Left renal pelvis (tissue), 4 donors: Measurements from ENCODE around the gene CCDC157. TPM values are rescaled to one million over a fixed set of nuclear protein-coding genes. Genes with fewer than 3 reads are reported as not detected.

Source experiments
- DNase-seq, 4 donors: peaks; one replicate each; pipeline ENCODE4 v3.0.0-alpha.2; 2013; ENCODE audit warnings: low read depth in 4 of 4, low spot score in 3 of 4
- polyA plus RNA-seq, 4 donors: library from polyadenylated mRNA; unstranded; fragments of 120-200 nt; gene quantifications; one replicate each; pipeline ENCODE4 v1.2.1, GENCODE V29; 2013; ENCODE audit not compliant: insufficient read length in 4 of 4

The CCDC157 gene
- polyA plus RNA-seq: 1 to 10 TPM; 1.9 to 7.8 (median 5.0) TPM

DNA sequence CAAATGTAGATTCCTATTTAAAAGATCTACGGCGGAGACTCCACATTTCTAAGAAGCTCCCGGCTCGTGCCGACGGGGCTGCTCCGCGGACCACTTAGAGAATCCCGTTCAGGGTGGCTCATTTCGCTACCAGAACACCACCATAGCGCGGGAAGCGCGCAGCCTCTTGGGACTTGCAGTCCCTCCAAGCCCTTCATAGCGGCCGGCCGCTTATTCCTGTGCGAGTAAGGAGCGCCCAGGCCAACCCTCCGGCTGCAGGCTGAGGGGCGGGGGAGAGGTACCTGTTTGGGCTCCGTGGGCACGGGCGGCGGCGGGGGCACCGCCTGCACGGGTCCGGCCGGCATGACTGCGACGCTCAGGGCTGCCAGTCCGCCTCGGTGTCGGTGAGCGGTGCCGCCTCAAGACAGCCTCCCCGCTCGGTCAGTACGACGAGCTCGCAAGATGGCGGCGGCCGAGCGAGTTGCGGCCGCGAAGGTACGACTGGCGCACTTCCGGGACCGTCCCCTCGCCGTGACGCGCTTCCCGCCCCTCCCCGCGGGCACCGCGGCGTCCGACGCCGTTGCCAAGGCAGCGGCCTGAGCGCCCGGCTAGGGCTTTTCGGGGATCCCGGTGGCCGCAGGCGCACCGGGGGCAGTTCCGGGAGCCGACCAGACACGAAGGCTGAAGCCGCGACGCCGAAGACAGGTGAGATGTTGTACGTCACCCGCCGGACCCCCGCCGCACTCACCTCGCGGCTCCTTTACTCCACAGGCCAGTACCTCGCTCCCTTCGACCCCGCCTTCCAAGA lies at the start of gene CCDC157, which contains the start of gene SF3A1:
CCDC157 (plus strand) TSS at position 559 of the 787 bp plus-strand sequence. CDS start 8,994 bp downstream, outside the sequence.
SF3A1 (minus strand) TSS at position 446 of the 787 bp plus-strand sequence; CDS start at position 344, 102 bp downstream.
- peak; percentile 83 to 84 (median 84) for DNase-seq

DNA sequence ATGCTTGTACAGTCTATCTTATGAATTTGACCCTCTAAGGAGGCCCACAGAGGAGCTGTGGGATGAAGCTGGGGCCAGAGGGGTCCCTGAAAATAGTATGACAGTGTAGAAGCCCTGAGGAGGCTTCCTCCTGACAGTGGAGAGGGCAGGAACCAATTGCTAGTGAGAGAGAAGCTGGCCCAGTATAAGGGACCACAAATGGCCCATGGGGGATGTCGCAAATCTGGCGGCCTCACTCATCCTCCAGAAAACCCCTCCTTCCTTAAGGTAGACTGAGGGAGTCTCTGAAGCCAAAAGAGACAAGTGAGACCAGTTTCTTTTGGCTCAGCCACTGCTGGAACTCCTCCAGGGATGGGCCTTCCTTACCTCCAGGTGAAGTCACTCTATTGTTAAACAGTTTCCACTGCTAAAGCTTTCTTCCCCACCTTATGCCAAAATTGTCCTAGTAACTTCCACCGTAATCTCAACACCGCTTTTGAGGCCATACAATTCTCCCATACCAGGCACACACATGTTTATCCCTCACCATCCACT lies 49.7 kb upstream of the CCDC157 start:
- DNase-seq: no peak

DNA sequence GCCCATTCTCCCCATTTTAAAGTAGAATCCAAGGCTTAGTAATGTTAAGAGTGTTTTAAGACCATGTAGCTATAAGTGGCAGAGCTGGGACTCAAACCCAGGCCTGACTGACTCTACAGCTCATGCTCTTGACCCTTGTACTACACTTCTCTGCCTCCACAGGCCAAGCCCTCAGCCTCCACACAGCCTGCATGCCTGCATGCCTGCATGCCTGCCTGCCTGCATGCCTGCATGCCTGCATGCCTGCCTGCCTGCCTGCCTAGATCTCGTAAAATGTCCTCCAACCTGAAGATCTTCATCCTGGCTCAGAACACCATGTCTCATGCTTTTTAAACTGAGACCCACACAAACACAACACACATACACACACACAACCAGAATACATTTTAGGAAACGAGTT lies 48.7 kb upstream of the CCDC157 start:
- DNase-seq: no peak

DNA sequence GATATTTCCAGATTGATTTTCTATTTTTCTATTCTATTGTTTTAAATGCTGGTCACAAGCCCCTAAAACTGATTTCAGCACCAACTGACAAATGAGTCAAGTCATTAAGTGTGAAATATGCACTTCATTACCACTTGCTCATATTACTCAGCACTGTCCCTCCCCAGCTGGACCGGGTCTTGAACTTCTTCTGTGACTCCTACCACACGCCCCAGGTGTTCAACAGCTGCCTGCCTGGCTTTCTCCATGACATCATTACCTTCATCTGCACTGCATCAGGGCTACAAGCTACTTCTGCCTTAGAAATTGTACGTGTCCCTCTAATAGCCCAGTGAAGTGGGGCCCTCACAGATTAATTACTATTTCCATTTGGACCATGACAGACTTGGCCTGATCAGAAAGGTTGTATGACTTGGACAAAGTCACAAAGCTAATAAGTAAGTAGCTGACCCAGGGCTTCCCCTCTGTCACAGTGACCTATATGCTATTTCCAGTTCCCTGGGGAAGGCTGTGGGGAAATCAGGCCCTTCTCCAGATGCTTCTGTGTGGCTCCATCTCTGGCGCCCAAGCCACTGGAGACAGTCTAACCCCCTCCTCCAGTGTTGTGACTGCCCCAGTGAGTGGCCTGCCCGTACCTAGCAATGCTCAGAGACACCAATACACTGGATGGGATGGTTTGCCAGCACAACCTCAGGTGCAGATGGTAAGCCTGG lies 48.1 kb upstream of the CCDC157 start:
- no peak for DNase-seq

DNA sequence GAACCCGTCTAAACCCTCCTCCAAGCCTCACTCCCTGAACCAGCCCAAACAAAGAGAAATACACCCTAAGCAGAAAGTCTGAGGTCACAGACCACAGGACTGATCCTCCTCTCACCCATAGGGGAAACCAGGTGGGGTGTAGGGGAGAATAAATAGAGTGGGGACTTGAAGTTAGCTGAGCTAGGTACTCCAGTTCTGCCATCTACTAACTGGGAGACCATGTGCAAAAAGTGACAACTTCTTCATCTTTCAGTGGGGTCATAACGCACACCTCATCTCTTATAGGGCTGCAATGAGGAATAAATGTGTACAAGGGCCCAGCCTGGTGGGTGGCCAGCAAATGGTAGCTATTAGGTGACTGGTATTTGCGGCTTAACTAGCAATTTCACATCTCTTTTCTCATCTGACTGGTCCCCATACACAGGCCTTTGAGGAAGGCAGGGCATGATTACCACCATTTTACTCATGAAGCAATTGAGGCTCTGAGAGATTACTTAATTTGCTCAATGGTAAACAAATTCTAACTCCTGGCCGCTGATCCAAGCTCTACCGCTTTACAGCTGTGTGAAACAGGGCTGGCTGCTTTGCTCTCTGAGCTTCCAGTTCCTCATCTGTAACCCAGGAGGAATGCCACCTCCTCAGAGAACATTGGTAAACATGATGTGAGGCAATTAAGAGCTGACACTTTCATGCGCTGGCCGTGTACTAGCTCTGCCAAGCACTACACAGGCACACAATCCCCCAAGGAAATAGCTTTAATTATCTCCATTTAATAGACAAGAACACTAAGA lies 46.7 kb upstream of the CCDC157 start:
- no peak for DNase-seq

DNA sequence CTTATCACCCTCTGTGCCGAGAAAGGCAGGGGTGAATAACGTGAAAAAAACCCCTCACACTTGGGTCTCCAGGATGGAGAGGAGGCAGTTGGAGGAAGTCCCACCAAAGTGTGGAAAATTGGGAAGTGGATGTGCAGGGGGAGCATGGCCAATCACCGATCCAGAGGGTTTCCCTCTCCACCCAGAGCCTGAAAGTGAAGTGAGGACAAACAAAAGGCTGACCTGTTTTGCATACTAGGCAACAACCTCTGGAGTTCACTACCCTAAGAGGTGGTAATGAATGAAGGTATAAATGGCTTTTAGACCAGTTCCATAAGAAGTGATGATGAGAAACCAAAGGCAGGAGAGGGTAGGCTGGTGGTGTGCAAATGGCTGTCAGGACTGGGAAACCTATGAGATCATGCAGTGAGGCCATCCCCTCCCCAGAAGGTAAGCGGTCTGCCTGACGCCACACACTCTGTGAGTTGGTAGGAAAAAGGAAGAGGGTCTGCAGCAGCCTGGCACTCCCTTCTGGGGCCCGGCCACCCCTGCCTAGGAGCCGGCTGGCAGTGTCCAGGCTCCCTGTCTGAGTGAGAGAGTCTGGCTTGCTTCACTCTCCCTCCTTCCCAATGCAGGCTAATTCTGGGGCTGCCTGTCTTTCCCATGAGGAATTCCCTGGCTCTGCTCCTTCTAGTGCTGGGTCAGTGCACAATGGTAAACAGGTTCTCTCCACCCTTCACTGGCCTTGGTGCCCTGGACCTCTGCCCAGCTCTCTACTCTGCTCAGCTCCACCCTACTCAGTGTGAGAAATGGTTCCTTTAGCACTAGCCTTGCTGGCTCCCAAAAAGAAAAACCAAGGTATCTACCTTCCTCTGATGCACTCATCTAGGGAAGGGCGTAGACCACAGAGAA lies 45.7 kb upstream of the CCDC157 start:
- no peak for DNase-seq

DNA sequence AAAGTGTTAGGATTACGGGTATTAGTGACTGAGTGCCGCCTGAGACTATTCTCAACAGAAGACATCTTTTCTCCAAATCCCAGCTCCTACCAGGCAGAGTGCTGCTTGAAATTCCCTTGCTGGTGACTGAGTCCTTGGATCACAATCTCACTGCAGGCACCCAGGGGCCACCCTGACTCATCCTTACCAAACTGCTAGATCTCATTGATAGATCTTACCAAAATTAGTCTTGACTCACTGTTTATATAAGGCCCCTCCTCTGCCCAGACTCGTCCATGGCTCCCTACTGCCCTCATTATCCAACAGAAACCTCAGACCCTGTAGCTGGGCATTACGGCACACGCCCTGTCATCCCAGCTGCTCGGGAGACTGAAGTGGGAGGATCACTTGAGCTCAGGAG lies 44.8 kb upstream of the CCDC157 start:
- no peak for DNase-seq

DNA sequence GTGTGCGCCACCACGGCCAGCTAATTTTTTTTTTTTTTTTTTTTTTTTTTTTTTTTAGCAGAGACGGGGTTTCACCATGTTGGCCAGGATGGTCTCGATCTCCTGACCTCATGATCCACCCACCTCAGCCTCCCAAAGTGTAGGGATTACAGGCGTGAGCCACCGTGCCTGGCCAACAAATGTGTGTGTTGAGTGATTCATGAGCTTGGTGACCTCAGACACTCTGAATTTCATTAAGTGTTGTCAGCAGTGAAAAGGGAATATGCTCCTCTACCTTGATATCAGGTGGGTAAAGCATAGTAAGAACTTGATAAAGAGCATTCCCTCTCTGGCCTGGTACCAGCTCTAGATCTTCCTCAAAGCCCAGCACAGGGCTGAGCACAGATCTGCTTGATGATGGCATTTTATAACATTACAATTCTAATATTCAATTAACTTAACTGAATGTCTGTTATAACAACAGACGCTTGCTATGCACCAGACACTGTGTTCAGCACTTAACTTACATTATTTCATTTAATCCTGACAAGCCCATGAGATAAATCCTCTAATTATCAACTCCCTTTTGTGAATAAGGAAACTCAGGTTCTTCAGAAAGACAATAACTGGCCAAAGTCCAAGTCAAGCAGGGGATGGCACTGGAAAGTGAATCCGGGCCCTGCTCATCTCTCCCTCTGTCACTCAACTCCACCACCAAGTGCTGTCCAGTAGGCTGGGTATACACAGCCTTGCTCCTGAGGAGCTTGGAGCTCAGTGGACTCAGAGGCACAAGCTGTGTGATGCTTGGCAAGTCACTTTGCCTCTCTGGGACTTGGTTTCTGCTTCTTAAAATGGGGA lies 43.1 kb upstream of the CCDC157 start:
- no peak for DNase-seq

DNA sequence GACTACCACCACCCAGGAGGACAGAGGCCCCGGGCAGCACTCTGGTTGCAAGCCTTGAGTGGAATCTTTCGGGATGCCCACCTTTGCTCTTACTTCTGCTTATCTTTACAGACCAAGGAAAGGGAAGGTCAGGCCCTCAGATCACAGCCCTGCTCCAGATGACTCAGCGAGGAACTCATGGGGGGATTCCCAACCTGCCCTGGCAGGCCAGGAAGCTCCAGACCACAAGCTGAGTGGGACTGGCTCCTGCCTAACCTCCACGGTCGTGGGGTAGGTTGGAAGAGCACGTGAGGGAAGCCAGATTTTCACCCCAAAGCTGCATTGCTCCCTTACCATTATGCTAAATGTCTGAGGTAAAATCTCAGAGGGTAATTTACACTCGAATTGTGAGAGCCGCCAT lies 41.9 kb upstream of the CCDC157 start:
- no peak for DNase-seq

DNA sequence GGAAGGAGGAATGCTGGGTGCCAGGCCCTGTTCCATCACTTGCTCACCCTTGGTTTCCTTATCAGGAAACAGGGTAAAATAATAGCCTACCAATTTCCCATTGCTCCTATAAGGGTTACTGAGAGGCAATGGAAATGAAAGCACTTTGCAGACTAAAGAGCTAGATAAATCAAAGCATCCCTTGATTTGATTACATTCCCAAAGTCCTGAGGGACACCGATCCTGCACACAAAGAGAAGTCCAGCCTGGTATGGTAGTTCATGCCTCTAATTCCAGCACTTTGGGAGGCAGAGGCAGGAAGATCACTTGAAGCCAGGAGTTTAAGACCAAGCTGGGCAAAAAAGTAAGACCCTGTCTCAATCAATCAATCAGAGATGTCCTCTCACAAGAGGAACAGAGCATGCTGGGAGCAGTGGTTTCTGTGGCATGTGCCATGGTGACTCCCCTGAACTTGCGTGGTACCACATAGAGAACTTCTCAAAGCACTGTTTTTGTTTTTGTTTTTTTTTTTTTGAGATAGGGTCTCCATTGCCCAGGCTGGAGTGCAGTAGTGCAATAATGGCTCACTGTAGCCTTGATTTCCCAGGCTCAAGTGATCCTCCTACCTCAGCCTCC lies 40.7 kb upstream of the CCDC157 start:
- DNase-seq: no peak

DNA sequence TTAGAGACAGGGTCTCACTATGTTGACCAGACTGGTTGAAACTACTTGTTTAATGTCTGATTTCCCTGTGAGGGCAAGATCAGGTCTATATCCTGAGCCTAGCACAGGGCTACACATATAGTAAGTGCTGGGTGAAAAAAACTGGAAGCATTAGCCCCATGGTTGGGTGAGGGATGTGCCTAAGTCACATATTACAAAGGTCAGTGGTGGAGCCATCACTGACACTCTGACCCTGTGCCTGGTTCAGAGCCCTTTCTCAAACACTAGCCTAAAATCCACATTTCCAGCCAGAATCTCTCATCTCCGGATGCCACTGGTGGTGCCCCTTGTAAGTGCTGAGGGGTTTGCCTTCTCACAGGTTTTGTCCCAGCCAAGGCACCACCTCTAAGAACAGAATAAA lies 39.0 kb upstream of the CCDC157 start:
- no peak for DNase-seq

DNA sequence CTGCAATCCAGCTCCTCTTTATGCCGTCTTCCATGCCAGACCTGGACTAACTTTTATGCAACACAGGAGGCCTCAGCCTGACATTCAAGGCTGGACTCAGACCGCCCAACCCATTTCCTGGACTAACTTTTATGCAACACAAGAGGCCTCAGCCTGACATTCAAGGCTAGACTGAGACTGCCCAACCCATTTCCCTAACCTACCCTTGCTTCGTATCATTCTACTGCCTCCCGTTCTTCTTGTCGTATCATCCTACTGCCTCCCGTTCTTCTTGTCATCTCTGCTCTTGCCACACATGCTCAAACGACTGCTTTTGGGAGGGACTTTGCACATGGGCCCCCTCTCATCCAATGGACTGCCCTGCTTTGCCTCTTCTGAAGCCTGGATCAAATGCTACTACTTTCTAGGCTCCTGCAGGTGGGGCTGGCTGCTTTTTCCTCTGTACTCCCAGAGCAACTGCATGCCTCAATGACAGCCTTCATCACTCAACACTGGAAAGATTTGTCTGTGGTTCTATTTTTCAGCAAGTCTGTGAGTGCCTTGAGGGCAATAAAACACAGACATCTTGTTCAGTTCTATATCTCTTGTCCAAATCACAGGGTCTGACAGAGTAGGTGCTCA lies 37.9 kb upstream of the CCDC157 start:
- no peak for DNase-seq

DNA sequence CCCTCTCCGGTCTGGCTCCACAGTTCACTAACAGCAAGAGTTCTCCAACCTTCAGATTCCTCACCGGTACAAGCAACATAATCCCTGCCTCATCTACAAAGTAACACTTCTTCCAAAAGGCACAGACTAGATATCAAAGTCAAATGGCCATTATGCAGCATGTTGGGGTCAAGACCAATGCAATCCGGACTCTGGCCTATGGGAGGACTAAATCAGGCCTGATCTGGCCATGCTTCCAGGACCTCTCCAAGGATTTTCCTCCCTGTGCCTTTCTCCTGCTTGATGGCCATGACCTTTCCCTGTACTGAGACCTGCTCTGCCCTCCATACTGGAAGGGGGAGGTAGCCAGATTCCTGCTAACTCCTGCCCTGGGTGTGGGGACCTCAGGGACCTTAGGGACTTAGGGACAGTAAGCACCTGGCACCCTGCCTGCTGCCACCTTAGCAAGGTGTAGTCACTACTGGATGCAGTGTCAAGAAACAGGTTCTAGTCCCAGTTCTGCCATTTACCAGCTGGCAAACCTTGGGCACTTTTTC lies 36.7 kb upstream of the CCDC157 start:
- no peak for DNase-seq

DNA sequence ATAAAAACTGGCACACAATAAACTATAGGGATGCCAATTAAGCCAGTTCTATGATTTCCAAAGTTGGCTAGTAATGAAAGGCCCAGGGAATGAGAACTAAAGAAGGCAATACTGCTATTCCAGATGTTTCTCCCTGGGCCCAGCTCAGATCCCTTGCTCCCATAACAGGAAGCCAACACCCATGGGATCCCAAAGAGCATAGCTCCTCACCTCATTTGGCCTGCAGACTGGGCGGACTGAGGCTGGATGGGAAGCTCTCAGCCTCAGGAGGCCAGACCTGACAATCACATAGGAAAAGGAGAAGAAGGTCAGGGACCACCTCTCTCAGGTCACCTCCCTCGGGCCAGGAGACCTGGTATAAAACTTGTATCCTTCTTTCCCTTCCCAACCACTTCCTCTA lies 35.3 kb upstream of the CCDC157 start:
- no peak for DNase-seq

DNA sequence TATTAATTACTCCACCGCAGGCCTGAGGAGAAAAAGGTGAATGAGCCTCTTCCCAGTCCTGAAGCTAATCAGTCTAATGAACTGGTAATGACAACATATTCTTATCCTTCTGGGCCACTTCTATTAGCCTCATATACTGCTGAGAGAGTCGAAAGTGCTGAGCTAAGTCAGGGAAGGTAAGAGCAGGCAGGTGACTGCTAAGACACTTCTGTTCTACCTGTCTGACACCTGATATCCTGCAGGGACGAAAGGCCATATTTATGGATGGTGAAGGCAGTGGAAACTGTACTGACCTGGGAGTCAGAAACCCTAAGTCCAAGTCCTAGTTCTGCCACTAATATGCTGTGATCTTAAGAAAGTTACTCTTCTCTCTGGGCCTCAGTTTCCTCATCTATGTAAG lies 33.6 kb upstream of the CCDC157 start:
- no peak for DNase-seq

DNA sequence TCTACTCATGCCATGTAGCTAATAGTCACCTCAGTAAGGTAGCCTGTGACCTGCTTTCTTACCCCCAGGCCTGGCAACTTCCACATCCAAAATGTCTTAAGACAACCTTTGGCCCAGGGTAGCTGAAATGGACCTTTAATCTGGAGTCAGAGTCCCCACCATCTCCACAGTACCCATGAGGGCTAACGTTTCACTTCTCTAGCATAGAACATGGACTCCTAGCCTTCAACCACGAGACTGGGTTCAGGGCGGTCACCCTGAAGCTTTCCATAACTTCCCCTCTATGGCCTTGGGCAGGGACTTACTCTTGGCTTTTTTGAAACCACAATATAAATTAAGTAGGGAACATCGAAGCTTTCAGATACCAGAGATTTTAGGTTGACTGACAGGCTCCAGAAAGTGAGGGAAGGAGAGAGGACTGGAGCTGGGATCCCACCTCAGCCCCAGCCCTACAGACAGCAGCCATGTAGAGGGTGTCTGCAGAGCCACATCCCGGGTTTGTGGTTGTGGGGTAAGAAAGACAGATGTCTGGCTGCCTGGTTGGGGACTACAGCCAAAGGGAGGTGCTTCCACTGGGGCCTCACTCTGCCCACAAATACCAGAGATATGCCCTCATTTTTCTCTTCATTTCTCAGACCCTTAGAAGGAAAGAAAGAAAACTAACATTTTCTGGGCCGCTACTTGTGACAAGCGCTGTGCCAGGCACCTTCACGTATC lies 32.6 kb upstream of the CCDC157 start:
- no peak for DNase-seq

DNA sequence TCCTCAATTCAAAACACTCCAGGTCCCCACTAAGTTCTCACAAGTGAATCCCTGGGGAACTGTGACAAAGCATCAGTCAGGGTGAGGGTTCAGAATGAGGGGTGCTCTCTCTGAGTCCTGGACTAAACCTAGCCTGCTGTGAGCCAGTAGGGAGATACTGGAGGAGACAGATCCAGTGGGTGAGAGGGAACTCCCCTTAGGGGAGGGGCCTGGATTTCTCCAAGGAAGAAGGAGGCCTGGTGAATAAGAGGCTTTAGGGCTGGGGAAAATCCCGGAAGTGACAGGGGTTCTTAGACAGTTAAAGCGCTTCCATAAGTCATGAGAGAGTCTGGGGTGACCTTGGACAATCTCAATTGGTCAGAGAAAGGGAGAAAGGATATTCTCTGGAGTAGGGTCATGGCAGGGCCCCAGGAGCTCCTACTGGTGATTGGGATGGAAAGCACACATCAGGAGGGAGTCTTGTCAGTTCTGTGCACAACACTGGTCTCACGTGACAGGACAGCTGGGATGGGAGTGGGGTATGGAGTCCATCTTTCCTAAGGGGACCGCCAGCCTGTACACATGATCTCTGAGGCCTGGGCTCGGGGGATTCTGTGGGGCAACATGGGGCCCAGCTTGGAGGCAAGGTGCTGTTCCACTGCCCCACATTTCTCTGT lies 31.6 kb upstream of the CCDC157 start:
- DNase-seq: no peak
